ENCODE data around the gene TBRG1.

Gene TBRG1

GRCh38 chr11:124584681-124585372 lies 37.8 kb upstream of the TBRG1 start:
- no peak for DNase-seq (ENCODE audit: low read depth in 2 of 2)
- H3K4me3 ChIP-seq (replicated peaks in 1 of 2; ENCODE audit: low read depth in 2 of 2, low read length in 2 of 2) = no peak overlapping the region
- TF ChIP-seq, protein P1, sequence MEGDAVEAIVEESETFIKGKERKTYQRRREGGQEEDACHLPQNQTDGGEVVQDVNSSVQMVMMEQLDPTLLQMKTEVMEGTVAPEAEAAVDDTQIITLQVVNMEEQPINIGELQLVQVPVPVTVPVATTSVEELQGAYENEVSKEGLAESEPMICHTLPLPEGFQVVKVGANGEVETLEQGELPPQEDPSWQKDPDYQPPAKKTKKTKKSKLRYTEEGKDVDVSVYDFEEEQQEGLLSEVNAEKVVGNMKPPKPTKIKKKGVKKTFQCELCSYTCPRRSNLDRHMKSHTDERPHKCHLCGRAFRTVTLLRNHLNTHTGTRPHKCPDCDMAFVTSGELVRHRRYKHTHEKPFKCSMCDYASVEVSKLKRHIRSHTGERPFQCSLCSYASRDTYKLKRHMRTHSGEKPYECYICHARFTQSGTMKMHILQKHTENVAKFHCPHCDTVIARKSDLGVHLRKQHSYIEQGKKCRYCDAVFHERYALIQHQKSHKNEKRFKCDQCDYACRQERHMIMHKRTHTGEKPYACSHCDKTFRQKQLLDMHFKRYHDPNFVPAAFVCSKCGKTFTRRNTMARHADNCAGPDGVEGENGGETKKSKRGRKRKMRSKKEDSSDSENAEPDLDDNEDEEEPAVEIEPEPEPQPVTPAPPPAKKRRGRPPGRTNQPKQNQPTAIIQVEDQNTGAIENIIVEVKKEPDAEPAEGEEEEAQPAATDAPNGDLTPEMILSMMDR (IDR thresholded peaks at IDR 0.05; ENCODE audit: low read depth, low read length) = no peak

GRCh38 chr11:124586238-124586860 lies 36.3 kb upstream of the TBRG1 start:
- peak; percentile 79 to 80 for DNase-seq (ENCODE audit: low read depth in 2 of 2)
- H3K4me3 ChIP-seq (replicated peaks in 1 of 2; ENCODE audit: low read depth in 2 of 2, low read length in 2 of 2) = no peak overlapping the region
- TF ChIP-seq, protein P1 (IDR thresholded peaks at IDR 0.05; ENCODE audit: low read depth, low read length) = peak; percentile 68

DNA sequence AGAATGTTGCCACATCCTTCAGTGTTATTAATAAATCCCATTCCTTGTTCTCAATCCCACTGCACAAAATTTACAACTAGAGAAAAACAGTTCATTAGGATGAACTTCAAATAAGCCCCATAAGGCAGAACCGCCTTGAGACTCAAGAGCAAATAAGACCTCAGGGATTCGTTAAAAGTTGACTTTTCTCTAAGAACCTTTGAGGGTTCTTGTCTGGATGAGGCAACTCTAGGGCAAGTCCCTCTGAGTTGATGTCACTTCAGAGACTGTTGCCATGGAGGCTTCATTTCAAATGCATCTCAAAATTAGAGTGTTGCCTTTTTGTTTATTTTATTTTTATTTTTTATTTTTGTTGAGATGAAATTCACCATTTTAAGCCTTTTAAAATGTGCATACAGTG lies 31.2 kb upstream of the TBRG1 start:
- TF ChIP-seq, protein P1 (IDR thresholded peaks at IDR 0.05; ENCODE audit: low read depth, low read length) = no peak
- no peak overlapping the region for H3K4me3 ChIP-seq (replicated peaks in 1 of 2; ENCODE audit: low read depth in 2 of 2, low read length in 2 of 2)
- DNase-seq (ENCODE audit: low read depth in 2 of 2) = no peak

DNA sequence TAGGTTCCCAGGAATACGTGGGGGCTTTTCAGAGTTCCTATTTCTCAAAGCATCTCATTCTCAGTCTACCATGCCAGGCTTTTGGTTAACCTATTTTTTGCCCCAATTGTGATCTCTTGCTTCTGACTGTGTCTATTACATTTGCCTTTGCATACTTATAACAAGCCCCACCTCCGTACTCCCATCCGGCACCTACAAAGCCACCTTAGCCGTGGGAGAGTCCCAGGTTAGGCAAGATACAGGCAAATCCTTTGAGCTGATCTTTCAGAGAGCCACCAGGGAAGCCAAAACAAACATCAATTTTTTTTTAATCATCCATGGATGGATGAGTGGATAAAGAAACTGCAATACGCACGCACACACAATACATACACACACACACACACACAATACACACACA lies 30.0 kb upstream of the TBRG1 start:
- DNase-seq (ENCODE audit: low read depth in 2 of 2) = no peak
- H3K4me3 ChIP-seq (replicated peaks in 1 of 2; ENCODE audit: low read depth in 2 of 2, low read length in 2 of 2) = no peak overlapping the region
- TF ChIP-seq, protein P1 (IDR thresholded peaks at IDR 0.05; ENCODE audit: low read depth, low read length) = no peak

- no peak overlapping the region for H3K4me3 ChIP-seq (replicated peaks in 1 of 2; ENCODE audit: low read depth in 2 of 2, low read length in 2 of 2)
- TF ChIP-seq, protein P1 (IDR thresholded peaks at IDR 0.05; ENCODE audit: low read depth, low read length) = no peak
- no peak for DNase-seq (ENCODE audit: low read depth in 2 of 2)
These were observed 27.4 kb upstream of the TBRG1 start for GRCh38 chr11:124595302-124595701.

GRCh38 chr11:124597626-124598025 lies 25.0 kb upstream of the TBRG1 start:
- no peak overlapping the region for H3K4me3 ChIP-seq (replicated peaks in 1 of 2; ENCODE audit: low read depth in 2 of 2, low read length in 2 of 2)
- TF ChIP-seq, protein P1 (IDR thresholded peaks at IDR 0.05; ENCODE audit: low read depth, low read length) = no peak
- DNase-seq (ENCODE audit: low read depth in 2 of 2) = no peak

Measured in cardiac fibroblast (primary cell).